Hematopoietic multipotent progenitor cell treated with erythropoietin and hydrocortisone succinate and interleukin-3 and kit ligand, for 6 days (in vitro differentiated cells): ENCODE data around the gene AMELX.
A peak's percentile ranks its signal among the peaks of the same experiment; 100 is the strongest.

Experiments used
- DNase-seq: peaks from one replicate; pipeline ENCODE4 v3.0.0-alpha.2; 2015

The AMELX gene

GRCh38 chrX:11311706-11312105 lies 18.5 kb downstream of the AMELX start:
- no peak for DNase-seq

GRCh38 chrX:11319806-11320520 lies 26.8 kb downstream of the AMELX start:
- no peak for DNase-seq

GRCh38 chrX:11321986-11322385 lies 28.8 kb downstream of the AMELX start:
- DNase-seq = peak; percentile 41

- DNase-seq = no peak
Measured at GRCh38 chrX:11328134-11328533, 34.9 kb downstream of the AMELX start.

GRCh38 chrX:11329021-11329420 lies 35.8 kb downstream of the AMELX start:
- DNase-seq = no peak

- no peak for DNase-seq
Measured at GRCh38 chrX:11331788-11332187, 38.6 kb downstream of the AMELX start.

- DNase-seq = no peak
Measured at GRCh38 chrX:11334165-11334564, 41.0 kb downstream of the AMELX start.

GRCh38 chrX:11336201-11336600 lies 43.0 kb downstream of the AMELX start:
- no peak for DNase-seq

- no peak for DNase-seq
Measured at GRCh38 chrX:11337292-11338009, 44.2 kb downstream of the AMELX start.

GRCh38 chrX:11341274-11342201 lies 48.3 kb downstream of the AMELX start:
- DNase-seq = peak; percentile 73

- no peak for DNase-seq
Measured at GRCh38 chrX:11342673-11343072, 49.5 kb downstream of the AMELX start.

- no peak for DNase-seq
Measured at GRCh38 chrX:11346121-11346682, 53.0 kb downstream of the AMELX start.

- no peak for DNase-seq
Measured at GRCh38 chrX:11347300-11347699, 54.1 kb downstream of the AMELX start.

- no peak for DNase-seq
Measured at GRCh38 chrX:11349020-11349419, 55.8 kb downstream of the AMELX start.

- no peak for DNase-seq
Measured at GRCh38 chrX:11349661-11350337, 56.6 kb downstream of the AMELX start.
